RCC 7860 (cell line): ENCODE measurements around the gene OR10R2.

Experiments used
- DNase-seq: peaks from one replicate; pipeline ENCODE4 v3.0.0-alpha.2; 2015; ENCODE audit warnings: low spot score
- FAIRE-seq: peaks from 2 replicates; lab custom pipeline; 2012; peaks lifted over from hg19 to GRCh38; lab: Jason Lieb, UNC

Gene OR10R2

GRCh38 chr1:158527190-158527815, 55.3 kb downstream of the OR10R2 start:
- no peak for FAIRE-seq
- peak; percentile 13 for DNase-seq
